Activated T-helper 17 cell treated with anti-CD3 and anti-CD28 coated beads, Interleukin-2, amount 50 U/mL, for 72 hours (primary cell): ENCODE measurements around the gene B4GALT7. TPM values are rescaled to one million over a fixed set of nuclear protein-coding genes. Genes with fewer than 3 reads are reported as not detected.

Experiments used
- total RNA-seq, 2 donors: library from RNA; stranded (reverse); gene quantifications; one replicate each; pipeline ENCODE4 v1.2.3, GENCODE V29; 2022

B4GALT7 gene
- total RNA-seq, 2 donors from 2014 or later: 11.6 to 14.3 TPM

Other genes starting within 250 kb of the B4GALT7 start
- 100 to 1,000 TPM in 1 of 2 donors, 10 to 100 TPM in 1; 94.3 to 122 TPM for gene LMAN2, start 248.5 kb upstream of the B4GALT7 start, total RNA-seq
- 100 to 1,000 TPM in 1 of 2 donors, 10 to 100 TPM in 1; 45.5 to 102 TPM for gene RGS14, start 242.2 kb upstream of the B4GALT7 start, total RNA-seq
- gene SLC34A1, start 215.7 kb upstream of the B4GALT7 start, total RNA-seq: 1 to 10 TPM in 1 of 2 donors, under 1 TPM in 1; 0.56 to 1.1 TPM
- gene PFN3, start 199.5 kb upstream of the B4GALT7 start, total RNA-seq: not detected
- 1 to 10 TPM; 3.7 to 4.6 TPM for gene F12, start 190.6 kb upstream of the B4GALT7 start, total RNA-seq
- 100 to 1,000 TPM; 108 to 130 TPM for gene GRK6, start 173.5 kb upstream of the B4GALT7 start, total RNA-seq
- gene PRR7, start 153.3 kb upstream of the B4GALT7 start, total RNA-seq: 10 to 100 TPM in 1 of 2 donors, 1 to 10 TPM in 1; 8.2 to 13.6 TPM
- 1 to 10 TPM; 2.3 to 3.1 TPM for gene DBN1, start 126.5 kb upstream of the B4GALT7 start, total RNA-seq
- gene PDLIM7, start 102.5 kb upstream of the B4GALT7 start, total RNA-seq: 10 to 100 TPM; 34.9 to 38.8 TPM
- gene DOK3, start 90.3 kb upstream of the B4GALT7 start, total RNA-seq: 10 to 100 TPM in 1 of 2 donors, 1 to 10 TPM in 1; 5.6 to 13.7 TPM
- gene DDX41, start 83.2 kb upstream of the B4GALT7 start, total RNA-seq: 100 to 1,000 TPM; 116 to 149 TPM
- gene FAM193B, start 45.6 kb upstream of the B4GALT7 start, total RNA-seq: 10 to 100 TPM; 67.5 to 72.3 TPM
- 100 to 1,000 TPM in 1 of 2 donors, 10 to 100 TPM in 1; 97.7 to 118 TPM for gene TMED9, start 7.9 kb upstream of the B4GALT7 start, total RNA-seq
- 100 to 1,000 TPM in 1 of 2 donors, 10 to 100 TPM in 1; 34.0 to 127 TPM for gene FAM153A, start 182.8 kb downstream of the B4GALT7 start, total RNA-seq